ENCODE data around the gene SLC6A9. TPM values are rescaled to one million over a fixed set of nuclear protein-coding genes. Genes with fewer than 3 reads are reported as not detected.

Gene SLC6A9
- total and polyA plus RNA-seq, 7 donors = 0.28 to 1.2 (median 0.71) TPM

DNA sequence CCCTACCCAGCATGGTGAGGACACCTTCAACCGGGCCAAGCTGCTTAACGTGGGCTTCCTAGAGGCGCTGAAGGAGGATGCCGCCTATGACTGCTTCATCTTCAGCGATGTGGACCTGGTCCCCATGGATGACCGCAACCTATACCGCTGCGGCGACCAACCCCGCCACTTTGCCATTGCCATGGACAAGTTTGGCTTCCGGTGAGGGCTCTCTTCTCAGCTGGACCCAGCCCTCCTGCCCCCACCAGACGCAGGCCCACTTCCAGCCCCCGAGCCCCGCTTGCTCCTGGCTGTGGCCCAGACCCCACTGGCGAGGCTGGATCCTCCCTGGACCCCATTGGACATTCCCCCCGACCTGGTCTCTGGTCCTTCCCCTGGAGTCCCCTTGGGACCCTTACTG lies 46.4 kb downstream of the SLC6A9 start:
- ATAC-seq = no peak
- 90 to 93% (median 91%) methylated on average over 13 to 16 of the region's 16 CpGs for WGBS, 3 donors
- Histone ChIP-seq H3K36me3 (ENCODE audit: insufficient read depth in 1 of 2, low read depth in 1 of 2) (peaks cover 0 to 38% of the 10 kb centered on the region in 2 donors), H3K27me3 (ENCODE audit: insufficient read depth in 3 of 3, low read length in 2 of 3) (no peaks in the 10 kb centered on the region), H3K9me3 (no peaks in the 10 kb centered on the region), H3K4me1 (peaks cover 3% of the 10 kb centered on the region), H3K27ac (no peak overlapping the region), H3K4me3 (no peak overlapping the region)
- intact Hi-C loops (cut with DNase I) = no loop called here
- TF ChIP-seq, protein P1, sequence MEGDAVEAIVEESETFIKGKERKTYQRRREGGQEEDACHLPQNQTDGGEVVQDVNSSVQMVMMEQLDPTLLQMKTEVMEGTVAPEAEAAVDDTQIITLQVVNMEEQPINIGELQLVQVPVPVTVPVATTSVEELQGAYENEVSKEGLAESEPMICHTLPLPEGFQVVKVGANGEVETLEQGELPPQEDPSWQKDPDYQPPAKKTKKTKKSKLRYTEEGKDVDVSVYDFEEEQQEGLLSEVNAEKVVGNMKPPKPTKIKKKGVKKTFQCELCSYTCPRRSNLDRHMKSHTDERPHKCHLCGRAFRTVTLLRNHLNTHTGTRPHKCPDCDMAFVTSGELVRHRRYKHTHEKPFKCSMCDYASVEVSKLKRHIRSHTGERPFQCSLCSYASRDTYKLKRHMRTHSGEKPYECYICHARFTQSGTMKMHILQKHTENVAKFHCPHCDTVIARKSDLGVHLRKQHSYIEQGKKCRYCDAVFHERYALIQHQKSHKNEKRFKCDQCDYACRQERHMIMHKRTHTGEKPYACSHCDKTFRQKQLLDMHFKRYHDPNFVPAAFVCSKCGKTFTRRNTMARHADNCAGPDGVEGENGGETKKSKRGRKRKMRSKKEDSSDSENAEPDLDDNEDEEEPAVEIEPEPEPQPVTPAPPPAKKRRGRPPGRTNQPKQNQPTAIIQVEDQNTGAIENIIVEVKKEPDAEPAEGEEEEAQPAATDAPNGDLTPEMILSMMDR (IDR thresholded peaks at IDR 0.05) = no peak
- no peak for DNase-seq

DNA sequence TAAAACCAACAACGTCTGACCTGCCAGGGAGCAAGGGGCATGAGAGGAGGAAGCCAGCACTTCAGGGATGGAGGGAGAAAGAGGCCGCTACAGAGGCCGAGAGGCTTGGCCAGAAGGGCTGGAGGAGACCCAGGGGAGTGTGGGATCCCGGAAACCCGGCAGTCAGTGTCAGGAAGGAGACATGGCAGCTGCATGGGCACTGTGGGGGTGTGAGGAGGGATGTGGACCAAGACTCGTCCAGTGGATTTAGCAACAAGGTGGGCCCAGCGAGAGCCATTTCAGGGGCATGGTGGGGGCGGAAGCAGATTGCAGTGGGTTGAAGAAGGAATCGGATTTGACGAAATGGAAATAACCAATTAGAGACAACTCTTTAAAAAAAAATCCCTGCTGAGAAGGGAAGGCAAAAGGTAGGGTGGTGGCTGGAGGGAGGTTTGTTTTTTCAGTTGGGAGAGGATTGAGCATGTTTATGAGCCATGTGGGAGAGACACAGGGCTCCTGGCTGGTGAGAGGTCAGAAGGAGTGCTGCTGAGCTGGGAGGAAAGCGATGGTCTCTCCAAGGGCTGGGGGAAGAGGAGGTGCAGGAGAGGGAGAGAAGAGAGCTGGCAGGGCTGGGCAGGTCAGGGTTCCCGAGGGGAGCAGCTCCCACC lies 47.9 kb downstream of the SLC6A9 start:
- WGBS, 3 donors = 72 to 74% (median 74%) methylated on average over 11 to 12 of the region's 12 CpGs
- H3K36me3 ChIP-seq (ENCODE audit: insufficient read depth in 1 of 2, low read depth in 1 of 2) = peaks cover 0 to 38% of the 10 kb centered on the region in 2 donors
- no peaks in the 10 kb centered on the region for H3K9me3 ChIP-seq
- H3K4me3 ChIP-seq = no peak overlapping the region
- DNase-seq = no peak
- intact Hi-C loops (cut with DNase I) = no loop called here
- no peaks in the 10 kb centered on the region for H3K27me3 ChIP-seq (ENCODE audit: insufficient read depth in 3 of 3, low read length in 2 of 3)
- no peak for ATAC-seq
- no peak overlapping the region for H3K27ac ChIP-seq
- TF ChIP-seq, protein P1 (IDR thresholded peaks at IDR 0.05) = no peak
- H3K4me1 ChIP-seq = peaks cover 5% of the 10 kb centered on the region

DNA sequence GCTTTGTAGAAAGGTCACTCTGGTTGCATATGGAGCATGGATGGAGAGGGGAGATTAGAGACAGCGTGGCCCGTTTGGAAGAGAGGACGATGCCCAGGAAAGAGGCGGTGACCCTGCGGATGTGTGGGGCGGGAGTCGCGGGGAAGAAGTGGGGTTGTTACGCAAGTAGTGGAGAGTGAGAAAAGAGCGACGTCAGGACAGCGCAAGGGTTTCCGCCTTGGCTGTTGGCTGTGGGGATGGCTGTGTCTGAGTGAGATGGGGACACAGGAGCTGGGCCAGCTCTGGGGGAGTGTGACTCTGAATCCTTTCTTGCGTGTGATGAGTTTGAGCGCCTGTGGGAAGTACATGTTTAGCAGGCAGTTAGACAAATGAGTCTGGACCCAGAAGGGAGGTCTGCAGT lies 48.5 kb downstream of the SLC6A9 start:
- no peak for DNase-seq
- TF ChIP-seq, protein P1 (IDR thresholded peaks at IDR 0.05) = no peak

DNA sequence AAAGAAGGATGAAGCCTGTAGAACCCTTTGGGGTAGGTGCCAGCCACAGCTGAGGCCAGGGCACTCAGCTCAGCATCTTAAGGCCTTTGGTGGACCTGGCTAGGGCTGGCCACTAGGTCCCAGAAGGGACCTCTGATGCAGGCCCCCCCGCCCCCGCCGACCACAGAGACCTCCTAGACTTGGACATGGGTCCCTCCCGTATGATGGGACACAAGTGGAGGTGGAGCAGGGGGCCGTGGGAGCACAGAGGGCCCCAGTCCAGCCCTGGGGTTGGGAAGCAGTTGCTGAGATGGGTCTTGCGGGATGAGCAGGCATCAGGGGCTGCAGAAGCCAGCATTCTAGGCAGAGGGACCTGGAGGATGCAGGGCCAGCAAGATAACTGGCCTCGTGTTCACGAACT lies 49.0 kb downstream of the SLC6A9 start:
- peaks cover 0 to 48% of the 10 kb centered on the region in 2 donors for H3K36me3 ChIP-seq (ENCODE audit: insufficient read depth in 1 of 2, low read depth in 1 of 2)
- H3K4me1 ChIP-seq = peaks cover 10% of the 10 kb centered on the region
- H3K27me3 ChIP-seq (ENCODE audit: insufficient read depth in 3 of 3, low read length in 2 of 3) = no peaks in the 10 kb centered on the region
- ATAC-seq = no peak
- intact Hi-C loops (cut with DNase I) = no loop called here
- no peaks in the 10 kb centered on the region for H3K9me3 ChIP-seq
- H3K27ac ChIP-seq = no peak overlapping the region
- TF ChIP-seq, protein P1 (IDR thresholded peaks at IDR 0.05) = no peak
- DNase-seq = no peak
- no peak overlapping the region for H3K4me3 ChIP-seq
- 91 to 95% (median 93%) methylated on average over 8 of the region's 8 CpGs for WGBS, 3 donors

More for the DNA sequence above, 48.5 kb downstream of the SLC6A9 start:
- WGBS, 3 donors = 85 to 90% (median 87%) methylated on average over 15 of the region's 15 CpGs
- ATAC-seq = no peak
- intact Hi-C loops (cut with DNase I) = no loop called here
- H3K4me3 ChIP-seq = no peak overlapping the region
- peaks cover 0 to 43% of the 10 kb centered on the region in 2 donors for H3K36me3 ChIP-seq (ENCODE audit: insufficient read depth in 1 of 2, low read depth in 1 of 2)
- no peaks in the 10 kb centered on the region for H3K27me3 ChIP-seq (ENCODE audit: insufficient read depth in 3 of 3, low read length in 2 of 3)
- no peak overlapping the region for H3K27ac ChIP-seq
- H3K4me1 ChIP-seq = peaks cover 7% of the 10 kb centered on the region
- no peaks in the 10 kb centered on the region for H3K9me3 ChIP-seq

DNA sequence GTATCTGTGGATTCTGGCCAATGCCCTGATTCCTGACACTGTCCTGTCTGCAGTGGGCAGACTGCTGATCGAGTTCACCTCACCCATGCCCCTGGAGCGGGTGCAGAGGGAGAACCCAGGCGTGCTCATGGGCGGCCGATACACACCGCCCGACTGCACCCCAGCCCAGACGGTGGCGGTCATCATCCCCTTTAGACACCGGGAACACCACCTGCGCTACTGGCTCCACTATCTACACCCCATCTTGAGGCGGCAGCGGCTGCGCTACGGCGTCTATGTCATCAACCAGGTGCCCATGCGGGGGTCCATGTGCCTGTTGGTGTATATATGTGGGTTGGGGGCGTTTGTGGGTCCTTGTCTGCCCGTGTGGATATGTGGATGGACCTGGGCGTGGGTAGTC lies 49.6 kb downstream of the SLC6A9 start:
- Histone ChIP-seq H3K27ac (no peak overlapping the region), H3K9me3 (no peaks in the 10 kb centered on the region), H3K36me3 (ENCODE audit: insufficient read depth in 1 of 2, low read depth in 1 of 2) (peaks cover 0 to 48% of the 10 kb centered on the region in 2 donors), H3K4me1 (peaks cover 15% of the 10 kb centered on the region), H3K4me3 (no peak overlapping the region), H3K27me3 (ENCODE audit: insufficient read depth in 3 of 3, low read length in 2 of 3) (no peaks in the 10 kb centered on the region)
- 94 to 97% (median 95%) methylated on average over 20 of the region's 20 CpGs for WGBS, 3 donors
- ATAC-seq (no peak), DNase-seq (no peak)
- TF ChIP-seq, protein P1 (IDR thresholded peaks at IDR 0.05) = no peak
- intact Hi-C loops (cut with DNase I) = no loop called here

Data from psoas muscle (tissue), 8 donors.